Pancreas (tissue), 10 donors: ENCODE results near the gene RBM20. TPM values are rescaled to one million over a fixed set of nuclear protein-coding genes. Genes with fewer than 3 reads are reported as not detected.
A peak's percentile ranks its signal among the peaks of the same experiment; 100 is the strongest.

Experiments used
- ATAC-seq, 4 donors: fragments of 200-7000 bp; cut with Tn5 transposase; one replicate each; pipeline versions ENCODE4 v1.8.0 to v1.9.1; 2020; ENCODE audit warnings: mild to moderate bottlenecking in 4 of 4, moderate library complexity in 4 of 4
- DNase-seq, 6 donors: peaks; one replicate each; pipeline ENCODE4 v3.0.0-alpha.2; 2020
- FAIRE-seq: peaks from 2 replicates; lab custom pipeline; 2012; peaks lifted over from hg19 to GRCh38; lab: Jason Lieb, UNC
- H3K27ac ChIP-seq, 4 donors: fragments of 200-600 bp; sonication (generic); 1 replicate in 3 of 4; 2 replicates in 1 of 4; pipeline versions ENCODE4 v1.5.0 to v1.8.0; 2020
- H3K27me3 ChIP-seq, 4 donors: fragments of 200-600 bp; one replicate each; pipeline ENCODE4 v1.8.0; 2021
- H3K36me3 ChIP-seq, 3 donors: fragments of 200-600 bp; sonication (generic) in 1 of 3; one replicate each; pipeline versions ENCODE4 v1.5.0 to v1.8.0; 2020 to 2021
- H3K4me1 ChIP-seq, 3 donors: fragments of 200-600 bp; one replicate each; pipeline ENCODE4 v1.8.0; 2021
- H3K4me3 ChIP-seq, 4 donors: fragments of 200-600 bp; sonication (generic) in 2 of 4; one replicate each; pipeline versions ENCODE4 v1.5.0 to v1.8.0; 2020 to 2021
- H3K9me3 ChIP-seq, 4 donors: fragments of 200-600 bp; one replicate each; pipeline ENCODE4 v1.8.0; 2021
- WGBS, 2 donors: extraction: QIAGEN DNeasy Blood & Tissue Kit; methylation state at CpG; one replicate each; pipeline ENCODE4 v1.1.7; 2013; 5-methylcytosine and 5-hydroxymethylcytosine counted together
- intact Hi-C, 3 donors: fragments of 100-400 bp; cut with DNase I; formaldehyde crosslinking; loops; one replicate each; pipeline versions ENCODE4 v1.11.1 to v1.14.2; 2022
- polyA plus RNA-seq, 2 donors: library from polyadenylated mRNA; stranded (reverse); fragments of 200-250 nt; gene quantifications; one replicate each; pipeline ENCODE4 v1.2.3, GENCODE V29; 2013
- total RNA-seq, 6 donors: library from RNA; stranded (reverse); fragmentation: NEBNext Ultra II Directional in 4 of 6; extraction: Animal tissue kit (Norgen Biotek cat#: 25700) in 4 of 6; gene quantifications; one replicate each; pipeline versions ENCODE4 v1.2.1 to v1.2.4, GENCODE V29; 2021 to 2023
- TF ChIP-seq, protein P1 (sequence below), 4 donors: fragments of 200-600 bp; sonication (generic) in 3 of 4; IDR thresholded peaks; one replicate each; pipeline versions ENCODE4 v1.5.0 to v1.8.0; 2021; ENCODE audit warnings: antibody characterized with exemption in 4 of 4
- donor health status: healthy with polysubstance abuse.
- donor health status: DM: no; HTN: no; CAD: no; lungs with moderate emphysema.
- donor health status: DM: no; HTN: no; CAD: no.
- donor health status: control.
- donor health status: control.
- donor health status: Bipolar disorder and iron deficiency.
- donor health status: DM: yes; HTN: yes; CAD: no.
- donor health status: DM: no; HTN: no; CAD: no.
- donor health status: DM: no; HTN: no; CAD: no.
- donor health status: DM: yes; HTN: yes; CAD: no.

The RBM20 gene
- total and polyA plus RNA-seq, 8 donors: 0.79 to 23.6 (median 3.7) TPM

DNA sequence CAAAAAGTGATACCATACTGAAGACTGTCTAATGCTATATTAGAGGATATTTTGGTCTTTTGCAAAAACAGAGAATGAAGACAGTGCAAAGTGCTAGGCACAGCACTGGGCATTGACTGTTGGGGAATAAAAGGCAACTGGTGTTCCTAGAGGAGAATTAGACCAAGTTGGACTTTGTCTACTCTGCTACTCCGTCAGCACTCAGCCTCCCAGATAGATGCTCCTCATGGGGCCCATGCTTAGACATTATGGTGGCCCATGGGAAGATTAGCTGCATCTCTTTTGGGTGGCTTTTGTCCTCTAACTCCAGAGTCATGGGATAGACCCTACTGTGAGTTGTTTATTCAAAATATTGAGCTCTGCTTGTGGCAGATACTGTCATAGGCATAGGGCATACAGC, 113.5 kb downstream of the RBM20 start:
- Histone ChIP-seq H3K4me3 (no peak overlapping the region), H3K27me3 (no peaks in the 10 kb centered on the region), H3K27ac (no peak overlapping the region), H3K36me3 (no peaks in the 10 kb centered on the region), H3K4me1 (no peaks in the 10 kb centered on the region), H3K9me3 (no peaks in the 10 kb centered on the region)
- intact Hi-C loops: no loop called here
- no peak for DNase-seq
- TF ChIP-seq, protein P1, sequence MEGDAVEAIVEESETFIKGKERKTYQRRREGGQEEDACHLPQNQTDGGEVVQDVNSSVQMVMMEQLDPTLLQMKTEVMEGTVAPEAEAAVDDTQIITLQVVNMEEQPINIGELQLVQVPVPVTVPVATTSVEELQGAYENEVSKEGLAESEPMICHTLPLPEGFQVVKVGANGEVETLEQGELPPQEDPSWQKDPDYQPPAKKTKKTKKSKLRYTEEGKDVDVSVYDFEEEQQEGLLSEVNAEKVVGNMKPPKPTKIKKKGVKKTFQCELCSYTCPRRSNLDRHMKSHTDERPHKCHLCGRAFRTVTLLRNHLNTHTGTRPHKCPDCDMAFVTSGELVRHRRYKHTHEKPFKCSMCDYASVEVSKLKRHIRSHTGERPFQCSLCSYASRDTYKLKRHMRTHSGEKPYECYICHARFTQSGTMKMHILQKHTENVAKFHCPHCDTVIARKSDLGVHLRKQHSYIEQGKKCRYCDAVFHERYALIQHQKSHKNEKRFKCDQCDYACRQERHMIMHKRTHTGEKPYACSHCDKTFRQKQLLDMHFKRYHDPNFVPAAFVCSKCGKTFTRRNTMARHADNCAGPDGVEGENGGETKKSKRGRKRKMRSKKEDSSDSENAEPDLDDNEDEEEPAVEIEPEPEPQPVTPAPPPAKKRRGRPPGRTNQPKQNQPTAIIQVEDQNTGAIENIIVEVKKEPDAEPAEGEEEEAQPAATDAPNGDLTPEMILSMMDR (IDR thresholded peaks at IDR 0.05): no peak
- no peak for FAIRE-seq
- ATAC-seq: no peak
- 61 to 100% methylated on average over 1 of the region's 1 CpG for WGBS, 2 donors

DNA sequence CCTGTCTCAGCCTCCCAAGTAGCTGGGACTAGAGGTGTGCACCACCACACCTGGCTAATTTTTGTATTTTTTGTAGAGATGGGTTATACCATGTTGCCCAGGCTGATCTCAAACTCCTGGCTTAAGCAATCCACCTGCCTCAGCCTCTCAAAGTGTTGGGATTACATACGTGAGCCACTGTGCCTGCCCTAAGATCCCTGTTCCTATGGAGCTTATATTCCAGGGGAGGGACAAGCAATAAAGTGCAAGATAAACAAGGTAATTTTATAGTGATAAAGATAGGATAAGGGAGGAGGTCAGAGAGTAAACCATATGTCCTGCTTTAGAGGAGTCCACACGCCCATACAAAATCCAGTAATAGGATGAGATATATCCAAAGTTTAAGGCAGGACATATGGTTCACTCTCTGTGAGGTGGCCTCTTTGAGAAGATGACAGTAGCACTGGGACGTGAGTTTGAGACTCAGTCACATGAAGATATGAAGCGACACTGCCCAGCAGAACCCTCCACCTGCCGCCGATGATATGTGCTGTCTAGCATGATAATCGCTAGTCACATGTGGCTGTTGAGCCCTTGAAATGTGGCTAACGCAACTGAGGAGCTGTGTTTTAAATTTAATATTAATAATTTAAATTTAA, 114.1 kb downstream of the RBM20 start:
- FAIRE-seq (no peak), DNase-seq (no peak), ATAC-seq (no peak)
- no peaks in the 10 kb centered on the region for H3K27me3 ChIP-seq
- H3K36me3 ChIP-seq: no peaks in the 10 kb centered on the region
- H3K9me3 ChIP-seq: no peaks in the 10 kb centered on the region
- H3K4me3 ChIP-seq: no peak overlapping the region
- 92 to 96% methylated on average over 8 of the region's 8 CpGs for WGBS, 2 donors
- H3K27ac ChIP-seq: no peak overlapping the region
- TF ChIP-seq, protein P1 (IDR thresholded peaks at IDR 0.05): no peak
- intact Hi-C loops: no loop called here
- no peaks in the 10 kb centered on the region for H3K4me1 ChIP-seq

DNA sequence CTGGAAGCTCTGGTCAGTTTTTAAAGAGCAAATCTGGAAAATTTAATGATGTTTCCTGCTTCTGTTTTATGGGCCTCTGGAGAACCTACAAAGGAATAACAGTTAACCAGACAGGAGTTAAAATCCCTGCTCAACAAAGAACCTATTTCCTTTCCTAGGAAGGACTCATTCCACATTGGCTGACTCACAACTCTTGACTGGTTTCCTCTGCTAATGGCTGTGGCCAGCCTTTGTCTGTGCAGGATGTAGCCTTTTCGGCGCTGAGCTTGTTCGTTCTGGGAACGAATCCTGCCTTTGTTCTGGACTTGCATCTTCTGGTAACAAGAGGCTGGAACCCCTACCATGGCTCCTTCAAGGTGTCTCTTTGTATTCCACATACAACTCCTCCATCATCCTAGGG, 114.8 kb downstream of the RBM20 start:
- Histone ChIP-seq H3K36me3 (no peaks in the 10 kb centered on the region), H3K27me3 (no peaks in the 10 kb centered on the region), H3K27ac (peak overlapping the region in 1 of 4 donors; percentile 33), H3K4me3 (no peak overlapping the region), H3K9me3 (no peaks in the 10 kb centered on the region), H3K4me1 (no peaks in the 10 kb centered on the region)
- intact Hi-C loops: no loop called here
- ATAC-seq: no peak
- TF ChIP-seq, protein P1 (IDR thresholded peaks at IDR 0.05): no peak
- WGBS, 2 donors: 83 to 93% methylated on average over 4 of the region's 4 CpGs
- no peak for DNase-seq
- FAIRE-seq: no peak

DNA sequence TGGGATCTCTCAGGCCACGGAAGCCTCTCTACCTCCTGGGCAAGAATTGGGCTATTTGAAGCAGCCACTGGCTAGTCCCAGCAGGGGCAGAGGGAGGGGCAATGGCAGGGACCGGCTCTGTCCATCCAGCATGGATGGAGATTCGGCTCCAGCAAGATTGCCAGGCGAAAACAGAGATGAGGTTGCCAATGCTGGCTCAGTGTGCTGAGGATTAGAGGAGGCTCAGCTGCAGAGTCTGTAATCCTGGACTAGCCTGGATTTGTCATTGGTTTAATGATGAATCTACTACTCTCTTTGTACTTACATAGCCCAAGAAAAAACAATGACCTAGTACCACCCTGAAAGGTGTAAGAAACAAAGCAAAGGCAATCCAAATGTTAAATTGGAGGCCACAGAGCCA, 115.4 kb downstream of the RBM20 start:
- H3K27ac ChIP-seq: peak overlapping the region in 1 of 4 donors; percentile 33
- no peaks in the 10 kb centered on the region for H3K4me1 ChIP-seq
- no peaks in the 10 kb centered on the region for H3K27me3 ChIP-seq
- H3K9me3 ChIP-seq: no peaks in the 10 kb centered on the region
- FAIRE-seq (no peak), ATAC-seq (no peak), DNase-seq (no peak)
- H3K36me3 ChIP-seq: no peaks in the 10 kb centered on the region
- WGBS, 2 donors: 93 to 100% methylated on average over 4 of the region's 4 CpGs
- TF ChIP-seq, protein P1 (IDR thresholded peaks at IDR 0.05): no peak
- intact Hi-C loops: no loop called here
- H3K4me3 ChIP-seq: no peak overlapping the region

DNA sequence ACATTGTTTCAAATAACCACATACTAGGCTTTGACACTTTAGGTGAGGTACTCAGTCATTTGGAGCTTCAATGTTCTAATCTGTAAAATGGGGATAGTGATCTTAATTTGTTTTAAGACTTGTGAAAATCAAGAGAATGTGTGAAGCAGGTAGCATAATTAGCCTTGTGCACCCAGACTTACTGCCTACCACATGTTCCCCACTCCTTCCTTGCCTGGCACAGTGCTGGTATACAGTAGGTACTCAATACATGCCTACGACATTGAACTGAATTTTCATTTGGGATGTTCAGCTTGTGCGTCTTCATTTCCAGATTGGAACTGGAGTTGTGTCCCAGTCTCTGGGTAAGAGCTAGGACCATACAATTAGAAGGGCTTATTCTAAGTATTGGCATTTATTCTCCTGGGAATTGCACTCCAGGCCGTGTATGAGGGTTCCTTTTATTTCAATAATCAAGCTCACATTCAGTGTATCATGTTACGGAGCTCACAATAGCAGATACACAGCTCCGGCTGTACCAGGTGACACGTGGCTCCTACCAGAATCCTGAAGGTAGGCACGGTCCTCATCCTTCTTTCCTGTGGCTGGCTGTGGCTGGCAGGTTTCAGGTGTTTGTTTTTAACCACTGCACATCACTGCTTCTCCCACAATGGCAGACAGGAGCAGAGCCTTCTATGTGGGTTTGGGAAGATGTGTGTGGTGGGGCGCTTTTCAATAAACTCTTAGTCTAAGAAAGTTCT, 118.1 kb downstream of the RBM20 start:
- Histone ChIP-seq H3K9me3 (no peaks in the 10 kb centered on the region), H3K4me3 (no peak overlapping the region), H3K4me1 (no peaks in the 10 kb centered on the region), H3K27me3 (no peaks in the 10 kb centered on the region), H3K27ac (no peak overlapping the region), H3K36me3 (no peaks in the 10 kb centered on the region)
- WGBS, 2 donors: 87 to 89% methylated on average over 8 of the region's 8 CpGs
- intact Hi-C loops: no loop called here
- TF ChIP-seq, protein P1 (IDR thresholded peaks at IDR 0.05): no peak
- ATAC-seq (no peak), DNase-seq (no peak), FAIRE-seq (no peak)
